Hematopoietic multipotent progenitor cell treated with erythropoietin and hydrocortisone succinate and interleukin-3 and kit ligand, for 4 days (in vitro differentiated cells): Measurements from ENCODE around the gene DHX38.
A peak's percentile ranks its signal among the peaks of the same experiment; 100 is the strongest.

Source experiments
- DNase-seq: peaks from one replicate; pipeline ENCODE4 v3.0.0-alpha.2; 2015

Gene DHX38

DNA sequence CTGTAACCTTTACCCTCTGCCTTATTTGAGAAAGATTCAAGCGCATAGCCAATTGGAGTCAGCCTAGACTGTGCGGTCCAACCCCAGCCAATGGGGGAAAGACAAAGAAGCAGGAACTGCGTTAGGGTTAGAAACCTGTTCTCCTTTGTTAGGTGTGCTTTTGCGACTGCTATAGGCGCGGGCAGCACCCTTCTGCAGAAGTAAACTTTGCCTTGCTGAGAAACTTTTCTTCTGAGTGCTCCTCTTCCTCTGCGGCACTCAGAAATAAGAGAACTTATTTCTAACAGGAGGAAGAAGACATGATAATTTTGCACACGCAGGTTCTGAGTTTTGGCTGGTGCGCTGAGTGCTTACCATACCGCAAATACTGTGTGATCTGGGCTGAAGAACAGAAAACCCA, 9.2 kb upstream of the DHX38 start:
- peak; percentile 25 for DNase-seq

DNA sequence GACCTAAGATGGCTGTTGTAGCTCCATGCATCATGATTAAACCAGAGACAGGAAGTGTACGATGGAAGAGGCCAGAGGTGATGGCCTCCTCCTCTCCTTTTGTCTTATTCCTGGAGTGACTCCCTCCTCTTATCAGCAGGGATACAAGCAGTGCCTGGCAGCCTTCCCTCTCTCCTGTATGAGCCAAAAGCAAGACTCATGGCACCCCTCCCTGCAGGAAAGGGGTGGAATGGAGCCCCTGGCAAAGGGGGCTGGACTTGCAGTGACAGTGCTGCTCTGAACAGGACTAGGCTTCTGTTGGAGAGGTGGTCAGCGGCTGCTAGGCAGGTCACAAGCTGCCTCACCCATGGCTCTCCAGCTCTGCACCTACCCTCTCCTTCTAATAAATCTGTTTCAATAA, 8.6 kb upstream of the DHX38 start:
- DNase-seq, result no peak

DNA sequence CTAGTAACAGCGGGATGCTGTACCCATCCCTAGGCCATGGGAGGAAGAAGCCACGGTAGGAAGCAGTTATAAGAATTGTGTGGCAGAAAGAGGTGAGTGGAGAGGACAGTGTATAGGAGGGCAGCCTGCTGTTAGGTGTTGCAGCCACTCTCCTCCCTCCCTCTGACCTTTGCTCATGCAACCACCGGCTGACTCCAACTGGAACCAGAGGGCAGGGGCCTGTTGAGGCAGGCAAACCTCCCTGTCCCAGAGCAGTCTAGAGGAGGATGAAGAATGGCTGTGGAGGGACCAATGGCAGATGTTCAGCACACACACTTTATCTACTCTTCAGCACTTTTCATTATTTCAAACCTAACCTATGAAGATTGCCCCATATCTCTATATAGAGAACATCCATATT, 2.4 kb upstream of the DHX38 start:
- DNase-seq, result no peak

DNA sequence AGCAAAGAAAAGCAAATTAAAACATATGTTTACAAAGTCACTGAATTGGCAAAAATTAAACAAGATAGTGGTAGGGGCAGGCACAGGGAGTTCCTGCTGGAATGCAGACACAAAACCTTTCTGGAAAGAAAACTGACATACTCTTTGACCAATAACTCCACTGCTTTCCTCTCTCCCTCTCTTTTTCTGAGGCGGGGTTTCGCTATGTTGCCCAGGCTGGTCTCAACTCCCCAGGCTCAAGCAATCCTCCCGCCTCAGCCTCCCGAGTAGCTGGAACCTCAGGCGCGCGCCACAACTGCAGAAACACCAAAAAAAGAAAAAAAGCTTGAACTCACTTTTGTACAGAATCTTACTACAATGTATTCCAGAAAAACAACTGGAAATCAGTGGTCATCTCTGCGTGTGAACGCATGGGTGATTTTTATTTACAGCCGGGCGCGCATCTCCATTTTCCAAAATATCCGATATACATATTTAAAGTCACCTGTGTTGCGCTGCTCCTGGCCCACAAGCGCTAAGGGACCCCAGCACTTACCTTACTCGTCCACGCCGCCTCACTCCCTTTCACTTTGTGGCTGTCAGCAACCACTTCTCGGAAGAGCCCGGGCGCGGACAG, 707 bp upstream of the DHX38 start:
- DNase-seq, result peak; percentile 64

DNA sequence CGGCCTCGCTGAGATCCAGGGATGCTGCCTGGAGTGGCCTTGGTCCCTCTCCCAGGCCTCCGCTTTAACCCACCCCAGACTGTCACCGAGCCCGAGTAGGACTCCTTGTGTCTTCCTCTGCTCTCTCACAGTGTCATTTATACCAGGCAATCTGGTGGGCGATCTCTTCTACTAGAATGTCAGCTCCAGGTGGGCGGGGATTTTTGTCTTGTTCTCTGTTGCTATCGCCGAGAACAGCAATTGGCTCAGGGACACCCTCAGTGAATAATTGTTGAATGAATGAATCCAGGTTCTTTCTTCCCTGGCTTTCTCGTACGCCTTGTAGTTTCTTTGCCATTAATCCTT, 591 bp downstream of the DHX38 start:
- peak; percentile 58 for DNase-seq

DNA sequence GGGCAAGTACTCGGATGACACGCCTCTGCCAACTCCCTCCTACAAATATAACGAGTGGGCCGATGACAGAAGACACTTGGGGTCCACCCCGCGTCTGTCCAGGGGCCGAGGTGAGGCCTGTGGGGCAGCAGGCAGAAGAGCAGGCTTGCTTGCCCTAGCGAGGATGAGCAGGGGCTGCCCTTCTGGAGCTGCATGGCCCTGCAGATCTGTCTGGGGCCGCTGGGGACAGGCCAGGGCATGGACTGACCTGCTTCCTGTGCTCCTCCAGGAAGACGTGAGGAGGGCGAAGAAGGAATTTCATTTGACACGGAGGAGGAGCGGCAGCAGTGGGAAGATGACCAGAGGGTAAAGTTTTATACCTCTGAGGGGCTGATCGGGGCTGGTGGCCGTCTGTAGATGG, 5.3 kb downstream of the DHX38 start:
- no peak for DNase-seq

DNA sequence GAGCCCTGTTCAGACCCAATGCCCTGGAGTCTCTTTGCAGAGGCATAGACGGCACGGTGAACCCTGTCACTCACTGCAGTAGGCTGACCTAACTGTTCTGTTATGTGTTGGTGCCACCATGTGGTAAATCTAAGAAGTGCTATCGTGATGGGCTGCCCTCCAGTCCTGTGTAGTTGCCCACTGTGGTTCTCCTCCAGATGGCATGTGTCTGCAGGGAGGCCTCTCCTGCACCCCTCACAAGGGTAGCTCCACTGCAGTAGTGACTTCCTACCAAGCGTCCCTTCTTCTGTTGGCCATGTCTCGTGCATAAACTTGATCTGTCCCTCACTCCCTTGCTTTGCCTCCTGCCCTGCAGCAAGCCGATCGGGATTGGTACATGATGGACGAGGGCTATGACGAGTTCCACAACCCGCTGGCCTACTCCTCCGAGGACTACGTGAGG, 5.8 kb downstream of the DHX38 start:
- DNase-seq, result peak; percentile 86

DNA sequence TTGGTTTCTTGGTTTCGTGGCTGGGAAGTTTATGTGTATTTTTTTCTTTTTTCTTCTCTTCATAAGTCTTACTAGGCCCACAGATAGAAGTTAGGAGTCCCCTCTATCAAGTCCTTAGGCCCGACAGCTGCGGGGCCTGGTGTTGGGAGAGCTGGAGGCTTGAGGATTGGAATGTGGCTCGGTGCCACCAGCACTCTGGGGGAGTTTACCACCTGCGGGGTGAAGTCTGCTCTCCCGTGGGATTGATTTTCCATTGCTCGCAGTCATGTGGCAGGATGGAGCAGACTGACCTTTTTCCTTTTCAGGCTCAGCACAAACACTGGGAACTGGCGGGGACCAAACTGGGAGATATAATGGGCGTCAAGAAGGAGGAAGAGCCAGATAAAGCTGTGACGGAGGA, 7.5 kb downstream of the DHX38 start:
- no peak for DNase-seq

DNA sequence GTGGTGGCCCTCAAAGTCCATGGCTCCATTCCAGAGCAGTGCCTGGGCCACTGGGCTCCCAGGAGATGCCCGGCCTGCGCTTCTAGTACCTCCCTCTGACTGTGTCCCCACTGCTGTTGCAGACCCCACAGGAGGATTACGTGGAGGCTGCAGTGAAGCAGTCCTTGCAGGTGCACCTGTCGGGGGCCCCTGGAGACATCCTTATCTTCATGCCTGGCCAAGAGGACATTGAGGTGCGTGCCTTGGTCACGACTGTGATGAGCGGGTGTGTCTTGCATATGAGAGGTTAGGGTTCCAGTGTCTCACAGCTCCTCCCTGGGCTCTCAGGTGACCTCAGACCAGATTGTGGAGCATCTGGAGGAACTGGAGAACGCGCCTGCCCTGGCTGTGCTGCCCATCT, 11.3 kb downstream of the DHX38 start:
- no peak for DNase-seq

DNA sequence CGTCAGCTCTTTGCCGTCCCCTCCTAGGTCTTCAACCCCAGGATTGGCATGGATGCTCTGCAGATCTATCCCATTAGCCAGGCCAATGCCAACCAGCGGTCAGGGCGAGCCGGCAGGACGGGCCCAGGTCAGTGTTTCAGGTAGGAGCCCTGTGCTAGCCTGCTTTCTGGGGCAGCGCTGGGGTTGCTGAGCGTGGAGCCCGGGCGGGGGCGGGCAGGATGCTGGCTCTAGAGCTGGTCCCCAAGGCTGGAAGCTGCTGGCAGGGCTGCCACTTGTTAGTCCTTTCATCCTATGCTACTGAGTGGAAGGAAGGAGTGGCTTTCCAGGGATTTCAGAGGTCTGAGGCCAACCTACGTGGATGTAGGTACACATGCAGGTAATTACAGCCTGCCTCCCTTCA, 12.3 kb downstream of the DHX38 start:
- DNase-seq, result no peak

DNA sequence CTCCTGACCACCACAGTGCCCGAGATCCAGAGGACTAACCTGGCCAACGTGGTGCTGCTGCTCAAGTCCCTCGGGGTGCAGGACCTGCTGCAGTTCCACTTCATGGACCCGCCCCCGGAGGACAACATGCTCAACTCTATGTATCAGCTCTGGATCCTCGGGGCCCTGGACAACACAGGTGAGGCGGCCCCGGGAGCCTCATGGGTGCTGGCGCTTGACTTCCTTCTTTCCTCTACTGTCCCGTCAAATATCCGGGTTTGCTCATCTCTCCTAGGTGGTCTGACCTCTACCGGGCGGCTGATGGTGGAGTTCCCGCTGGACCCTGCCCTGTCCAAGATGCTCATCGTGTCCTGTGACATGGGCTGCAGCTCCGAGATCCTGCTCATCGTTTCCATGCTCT, 13.7 kb downstream of the DHX38 start:
- no peak for DNase-seq

DNA sequence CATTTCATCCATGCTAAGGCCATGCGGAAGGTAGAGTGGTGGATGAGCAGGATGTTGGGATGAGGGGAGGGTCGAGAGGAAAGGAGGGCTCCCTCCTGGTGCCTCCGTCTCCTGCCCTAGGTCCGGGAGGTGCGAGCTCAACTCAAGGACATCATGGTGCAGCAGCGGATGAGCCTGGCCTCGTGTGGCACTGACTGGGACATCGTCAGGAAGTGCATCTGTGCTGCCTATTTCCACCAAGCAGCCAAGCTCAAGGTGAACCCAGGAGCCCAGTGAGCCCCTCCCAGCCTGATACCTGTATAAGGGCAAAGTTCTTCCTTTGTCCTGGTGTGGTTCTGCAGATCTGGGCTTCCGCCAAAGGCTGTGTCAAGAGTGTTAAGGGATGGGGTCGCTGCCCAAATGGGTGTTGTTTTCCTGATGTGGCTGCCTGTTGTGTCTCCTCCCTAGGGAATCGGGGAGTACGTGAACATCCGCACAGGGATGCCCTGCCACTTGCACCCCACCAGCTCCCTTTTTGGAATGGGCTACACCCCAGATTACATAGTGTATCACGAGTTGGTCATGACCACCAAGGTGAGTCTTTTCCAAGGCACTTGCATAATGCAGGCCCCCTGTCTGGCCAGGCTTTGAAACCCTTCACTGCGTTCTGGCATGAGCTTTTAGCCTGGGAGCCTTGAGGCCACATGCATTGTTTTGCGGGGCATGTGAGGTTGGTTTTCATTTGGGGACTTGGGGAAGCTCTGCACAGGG, 14.9 kb downstream of the DHX38 start:
- DNase-seq, result no peak

DNA sequence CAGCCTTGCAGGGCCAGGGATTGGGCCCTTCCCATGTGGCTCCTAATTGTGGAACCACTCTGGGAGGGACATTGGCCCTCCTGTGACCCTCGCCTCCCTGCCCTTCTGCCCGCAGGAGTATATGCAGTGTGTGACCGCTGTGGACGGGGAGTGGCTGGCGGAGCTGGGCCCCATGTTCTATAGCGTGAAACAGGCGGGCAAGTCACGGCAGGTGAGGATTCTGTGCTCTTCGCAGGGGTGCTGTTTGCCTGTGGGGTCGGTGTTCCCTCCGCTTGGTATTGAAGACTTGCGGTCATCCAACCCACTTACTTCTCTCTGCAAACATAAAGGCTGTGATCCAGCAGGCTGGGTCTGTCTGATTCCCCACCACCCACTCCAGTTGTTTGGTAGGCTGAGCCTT, 15.7 kb downstream of the DHX38 start:
- no peak for DNase-seq

DNA sequence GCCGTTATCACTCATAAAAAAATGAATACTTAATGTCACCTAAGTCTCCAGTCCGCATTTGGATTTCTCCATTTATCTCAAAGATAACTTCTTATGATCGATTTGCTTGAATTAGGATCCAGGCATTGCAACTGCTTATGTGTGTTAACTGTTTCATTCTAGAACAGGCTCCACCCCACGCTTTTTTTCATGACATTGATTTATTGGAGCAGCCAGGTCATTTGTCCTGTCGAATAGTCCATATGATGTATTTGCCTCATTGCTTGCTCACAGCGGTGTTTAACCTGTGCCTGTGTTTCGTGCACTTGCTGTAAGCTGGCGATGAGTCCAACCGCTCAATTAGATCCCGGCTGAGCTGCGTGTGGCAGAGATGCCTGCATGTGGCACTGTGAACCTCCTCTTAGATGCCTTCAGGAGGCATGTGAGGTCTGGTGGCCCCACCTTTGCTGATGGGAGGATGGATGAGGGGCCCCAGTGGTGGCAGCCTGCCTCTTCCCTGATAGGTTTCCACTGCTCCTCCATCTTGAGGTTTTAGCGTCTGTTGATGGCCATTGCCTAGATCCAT, 16.4 kb downstream of the DHX38 start:
- DNase-seq, result no peak

DNA sequence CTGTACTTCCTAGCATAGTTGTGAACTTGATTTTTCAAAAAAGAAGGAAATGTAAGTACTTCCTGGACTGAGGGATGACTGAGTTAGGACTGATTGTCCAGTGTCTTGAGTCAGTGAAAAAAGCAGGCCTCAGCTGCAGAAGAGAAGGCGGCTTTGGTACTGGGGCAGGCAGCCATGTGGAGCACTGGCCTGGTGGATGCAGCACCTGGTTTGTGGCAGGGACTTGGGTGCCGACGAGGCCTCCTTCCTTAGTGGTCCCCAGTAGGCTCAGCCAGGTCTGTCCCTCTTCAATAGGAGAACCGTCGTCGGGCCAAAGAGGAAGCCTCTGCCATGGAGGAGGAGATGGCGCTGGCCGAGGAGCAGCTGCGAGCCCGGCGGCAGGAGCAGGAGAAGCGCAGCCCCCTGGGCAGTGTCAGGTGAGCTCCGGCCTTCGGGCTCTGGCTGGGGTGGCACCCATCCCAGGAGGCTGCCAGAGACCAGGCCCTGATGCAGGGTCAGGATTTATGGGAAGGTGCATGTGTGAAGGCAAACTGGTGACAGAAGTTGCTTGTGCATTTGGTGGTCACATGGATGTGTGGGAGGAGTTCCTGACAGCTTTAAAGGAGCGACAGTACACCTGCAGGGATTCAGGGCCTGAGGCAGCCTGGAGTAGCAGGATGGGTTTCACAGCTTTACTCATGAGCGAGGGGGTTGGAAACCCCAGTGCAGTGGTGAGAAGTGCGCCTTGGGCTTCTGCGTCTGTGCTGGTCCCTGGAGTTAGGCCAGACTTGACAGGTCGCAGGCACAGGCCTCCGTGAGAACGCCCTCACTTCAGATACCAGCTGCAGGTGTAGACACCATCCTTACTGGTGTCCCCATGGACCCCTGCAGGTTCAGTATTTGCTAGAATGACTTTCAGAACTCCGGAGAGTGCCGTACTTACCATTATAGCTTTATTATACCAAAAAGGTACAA, 17.3 kb downstream of the DHX38 start:
- no peak for DNase-seq

DNA sequence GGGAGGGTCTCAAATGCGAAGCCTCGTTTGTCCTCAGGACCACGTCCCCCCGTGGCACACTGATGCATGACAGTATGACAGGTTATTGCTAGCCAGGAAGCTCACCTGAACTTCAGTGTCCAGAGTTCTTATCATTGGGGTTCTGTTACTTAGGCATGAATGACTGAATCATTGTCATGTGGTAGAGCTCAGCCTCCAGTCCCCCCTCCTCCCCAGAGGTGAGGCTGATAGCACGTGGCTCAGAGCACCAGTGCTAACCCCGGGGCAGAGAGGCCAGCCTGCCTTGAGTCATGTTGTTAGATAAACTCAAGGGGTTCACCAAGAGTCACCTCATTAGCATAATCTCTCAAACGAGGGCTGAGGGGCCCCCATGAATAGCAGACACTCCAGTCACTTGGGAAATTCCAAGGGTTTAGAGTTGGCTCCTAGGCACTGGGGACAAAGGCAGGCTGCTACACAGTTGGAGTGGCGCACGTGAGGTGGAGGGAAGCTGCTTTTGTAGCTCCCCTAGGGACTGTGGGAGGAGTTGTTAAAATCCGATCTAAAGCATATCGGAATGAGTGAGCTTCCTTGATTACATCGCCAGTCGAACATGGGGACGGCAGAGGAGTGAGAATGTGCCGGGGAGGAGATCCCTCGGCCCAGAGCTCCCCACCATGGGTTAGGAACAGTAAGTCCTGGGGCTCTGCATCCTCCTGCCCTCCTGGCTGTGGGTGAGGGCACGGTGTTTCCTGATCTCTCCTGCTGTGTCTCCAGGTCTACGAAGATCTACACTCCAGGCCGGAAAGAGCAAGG, 18.2 kb downstream of the DHX38 start:
- DNase-seq, result no peak

DNA sequence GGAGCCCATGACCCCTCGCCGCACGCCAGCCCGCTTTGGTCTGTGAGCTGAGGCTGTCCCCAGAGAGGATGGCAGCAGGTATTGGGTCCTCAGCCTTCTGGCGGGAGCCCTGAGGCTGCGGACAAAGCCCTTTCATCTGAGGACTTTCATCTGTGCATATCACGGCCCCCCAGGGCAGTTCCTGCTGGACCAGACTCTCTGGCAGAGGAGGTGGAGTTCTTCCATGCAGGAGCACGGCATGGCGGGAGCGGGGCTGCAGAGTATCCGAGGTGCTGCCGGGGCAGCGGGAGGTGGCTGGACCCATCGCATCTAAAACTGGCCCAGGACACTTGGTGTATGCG, 18.8 kb downstream of the DHX38 start:
- no peak for DNase-seq

DNA sequence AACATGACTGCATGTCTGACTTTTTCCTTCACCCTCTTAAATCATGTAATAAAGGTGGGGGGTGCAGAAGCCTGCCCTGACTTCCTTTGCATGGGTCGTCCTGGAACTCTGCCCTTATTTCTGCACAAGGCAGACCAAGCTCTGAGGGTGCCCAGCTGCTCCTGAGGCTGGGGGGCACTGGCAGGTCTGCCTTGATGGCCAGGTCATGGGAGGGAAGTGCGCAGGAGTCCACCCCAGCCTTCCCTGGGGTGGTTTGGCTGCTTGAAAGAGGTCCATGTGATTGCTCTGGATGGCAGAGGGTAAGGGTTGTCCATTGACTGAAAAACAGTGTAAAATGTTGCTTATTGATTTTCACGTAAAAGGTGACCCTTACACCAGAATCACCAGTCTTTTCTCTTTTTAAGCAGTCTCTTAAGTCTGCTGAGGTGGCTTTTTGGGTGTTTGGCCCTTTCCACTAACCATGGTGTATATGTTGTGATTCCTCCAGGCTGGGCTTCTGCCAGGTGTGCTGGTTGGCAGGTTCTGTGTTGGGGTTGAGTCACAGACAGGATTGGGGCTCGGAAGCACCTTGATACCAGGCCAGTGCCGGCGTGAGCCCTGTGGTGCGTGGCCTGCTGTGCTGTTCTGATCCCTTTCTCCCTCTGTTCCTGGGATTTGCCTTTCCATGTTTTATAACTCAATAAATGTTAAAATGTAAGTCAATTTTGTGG, 19.4 kb downstream of the DHX38 start:
- no peak for DNase-seq

DNA sequence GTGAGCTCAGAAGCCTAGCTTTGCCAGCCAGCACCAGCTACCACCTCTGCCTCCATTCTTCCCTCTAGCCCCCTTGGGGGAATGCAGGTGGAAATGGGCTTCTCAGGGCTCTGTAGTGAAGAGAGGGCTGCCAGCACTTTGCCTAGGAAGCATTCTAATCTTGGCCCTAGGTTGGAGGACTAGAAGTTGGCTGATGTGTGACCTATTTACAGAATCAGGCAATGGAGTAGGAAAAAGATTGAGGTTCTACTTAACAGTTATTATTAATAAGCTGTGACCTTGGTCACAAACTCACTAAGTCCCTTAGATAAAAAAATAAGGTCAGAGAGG, 19.9 kb downstream of the DHX38 start:
- DNase-seq, result no peak

DNA sequence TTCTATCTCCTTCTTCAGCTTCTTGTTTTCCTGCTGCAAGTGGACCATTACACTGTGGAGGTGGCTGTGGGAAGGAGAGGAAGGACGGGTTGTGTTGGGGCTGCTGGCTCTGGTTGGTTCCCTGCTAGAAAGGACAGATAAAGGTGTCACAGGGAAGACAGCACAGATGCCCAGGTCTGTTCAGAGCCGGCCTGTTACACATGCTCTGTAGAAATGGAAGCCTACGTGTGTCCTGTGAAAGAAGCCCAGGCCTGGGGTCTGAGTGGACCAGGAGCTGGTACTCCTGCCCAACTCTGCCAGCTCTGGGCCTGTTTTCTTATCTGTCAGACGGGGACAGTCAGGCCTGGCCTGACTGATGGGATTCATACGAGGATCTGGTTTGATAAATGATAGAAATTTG, 26.4 kb downstream of the DHX38 start:
- no peak for DNase-seq

DNA sequence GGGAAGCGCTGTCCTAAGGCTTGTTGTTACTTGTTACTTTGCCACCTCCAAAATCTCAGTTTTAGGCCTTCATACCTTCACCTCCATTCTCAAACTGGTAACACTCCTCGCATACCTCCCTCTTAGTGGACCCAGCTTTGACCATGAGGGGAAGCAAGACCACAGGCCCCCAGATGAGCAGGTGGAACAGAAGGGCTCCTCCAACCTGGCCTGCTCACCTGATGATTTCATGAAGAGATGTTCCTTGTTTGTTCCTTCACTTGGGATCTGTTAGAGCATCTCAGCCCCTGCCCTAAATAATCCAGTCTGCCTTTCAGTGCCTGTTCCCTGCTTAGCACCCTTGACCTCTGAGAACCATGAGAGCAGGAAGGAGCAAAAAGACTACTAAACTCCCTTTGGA, 28.7 kb downstream of the DHX38 start:
- no peak for DNase-seq

DNA sequence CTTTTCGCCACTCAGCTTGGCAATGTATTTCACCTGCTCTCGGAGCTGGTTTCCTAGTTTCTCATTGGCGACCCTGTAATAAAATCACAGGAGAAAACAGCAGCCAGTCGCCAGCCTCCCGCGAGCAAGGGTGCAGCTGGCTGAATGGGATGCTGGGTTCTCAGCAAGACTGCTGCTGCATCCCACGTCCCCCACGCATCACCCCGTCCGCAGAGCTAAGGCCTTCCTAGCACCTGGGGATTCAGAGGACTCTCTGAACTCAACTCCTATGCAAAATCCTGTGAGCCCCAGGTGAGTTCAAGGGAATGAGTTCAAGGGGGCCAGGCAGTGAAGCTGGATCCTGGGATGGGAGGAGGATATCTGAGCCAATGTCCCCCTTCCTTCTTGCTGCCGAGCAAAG, 29.3 kb downstream of the DHX38 start:
- DNase-seq, result no peak
